Memory B cell (primary cell): Measurements from ENCODE around the gene GANAB.
A peak's percentile ranks its signal among the peaks of the same experiment; 100 is the strongest.
"Not testable (repeated sequence)": the region's sequence is repeated elsewhere in the genome, so short reads cannot be mapped to it uniquely, and the experiment has no call there.

ENCODE experiments used
- ATAC-seq: fragments of 150-1000 bp; cut with Tn5 transposase; 2 replicates; pipeline ENCODE4 v1.10.0; 2021; ENCODE audit warnings: low read depth, mild to moderate bottlenecking, moderate library complexity
- DNase-seq, 2 donors: peaks; one replicate each; pipeline ENCODE4 v3.0.0; 2022; ENCODE audit warnings: low spot score in 2 of 2
- H3K27ac Mint-ChIP-seq: one replicate; pipeline ENCODE4 v1.8.0; 2022; ENCODE audit warnings: mild to moderate bottlenecking, moderate library complexity, mixed read lengths
- H3K27me3 Mint-ChIP-seq: one replicate; pipeline ENCODE4 v1.8.0; 2022; ENCODE audit warnings: mixed read lengths
- H3K36me3 Mint-ChIP-seq: one replicate; pipeline ENCODE4 v1.8.0; 2022; ENCODE audit warnings: mild to moderate bottlenecking, mixed read lengths
- H3K4me1 Mint-ChIP-seq: one replicate; pipeline ENCODE4 v1.8.0; 2022; ENCODE audit warnings: mixed read lengths
- H3K4me3 Mint-ChIP-seq: one replicate; pipeline ENCODE4 v1.8.0; 2022; ENCODE audit warnings: mild to moderate bottlenecking, moderate library complexity, mixed read lengths
- H3K9me3 Mint-ChIP-seq: one replicate; pipeline ENCODE4 v1.8.0; 2022; ENCODE audit warnings: mixed read lengths

GANAB gene

DNA sequence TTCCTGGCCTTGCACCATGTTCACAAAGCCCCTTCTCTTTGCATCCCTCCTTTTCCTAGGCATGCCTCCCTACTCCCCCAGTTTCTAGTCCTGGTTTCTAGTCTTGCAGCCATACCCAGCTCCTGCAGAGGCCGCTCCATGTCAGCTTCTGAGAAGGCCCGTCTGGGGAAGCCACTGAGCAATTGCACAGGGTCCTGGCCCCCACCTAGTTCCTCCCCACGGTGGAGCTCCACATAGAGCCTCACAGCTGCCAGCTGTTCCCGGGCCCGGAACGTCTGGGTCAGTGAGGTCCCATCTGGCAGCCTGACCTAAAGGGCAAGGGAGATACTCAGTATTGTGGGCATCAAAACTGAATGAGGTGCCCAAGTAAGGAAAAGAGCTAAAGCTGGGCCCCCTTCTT is 30.3 kb upstream of the GANAB start:
- Mint-ChIP-seq H3K36me3 (peaks cover 11% of the 10 kb centered on the region), H3K27me3 (no peaks in the 10 kb centered on the region), H3K4me3 (no peak overlapping the region), H3K9me3 (no peaks in the 10 kb centered on the region), H3K4me1 (peaks cover 30% of the 10 kb centered on the region), H3K27ac (peak overlapping the region; percentile 97)
- DNase-seq (no peak), ATAC-seq (no peak)

DNA sequence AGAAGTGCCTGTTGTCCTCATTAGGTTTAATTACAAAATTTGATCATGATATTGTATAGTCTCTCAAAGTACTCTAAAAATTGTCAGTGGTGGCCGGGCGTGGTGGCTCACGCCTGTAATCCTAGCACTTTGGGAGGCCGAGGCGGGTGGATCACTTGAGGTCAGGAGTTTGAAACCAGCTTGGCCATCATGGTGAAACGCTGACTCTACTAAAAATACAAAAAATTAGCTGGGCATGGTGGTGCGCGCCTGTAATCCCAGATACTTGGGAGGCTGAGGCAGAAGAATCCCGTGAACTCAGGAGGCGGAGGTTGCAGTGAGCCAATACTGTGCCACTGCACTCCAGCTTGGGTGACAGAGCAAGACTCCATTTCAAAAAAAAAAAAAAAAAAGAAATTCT is 29.0 kb upstream of the GANAB start:
- not testable (repeated sequence) for H3K27ac Mint-ChIP-seq, DNase-seq, H3K9me3 Mint-ChIP-seq, H3K4me3 Mint-ChIP-seq, H3K27me3 Mint-ChIP-seq, ATAC-seq
- Mint-ChIP-seq H3K36me3 (peaks cover 11% of the 10 kb centered on the region), H3K4me1 (peaks cover 24% of the 10 kb centered on the region)

DNA sequence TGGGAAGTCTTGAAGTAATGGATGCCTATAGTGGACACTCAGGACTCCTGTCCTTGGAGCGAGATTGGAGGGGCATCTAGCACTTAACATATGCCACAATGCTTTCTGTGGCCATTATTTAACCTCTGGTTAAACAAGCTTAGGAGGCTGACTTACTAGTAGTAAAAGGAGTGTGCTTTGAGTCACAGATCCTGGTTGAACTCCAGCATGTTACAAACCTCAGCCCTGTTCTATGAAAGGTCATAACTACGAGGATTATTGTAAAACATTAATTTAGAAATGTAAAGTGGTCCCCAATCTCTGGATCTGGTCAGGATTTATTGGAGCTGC is 26.7 kb upstream of the GANAB start:
- Mint-ChIP-seq H3K27me3 (no peaks in the 10 kb centered on the region), H3K4me1 (peaks cover 23% of the 10 kb centered on the region), H3K4me3 (peak overlapping the region; percentile 98), H3K27ac (peak overlapping the region; percentile 92), H3K36me3 (peaks cover 11% of the 10 kb centered on the region), H3K9me3 (no peaks in the 10 kb centered on the region)
- no peak for DNase-seq
- ATAC-seq = no peak

DNA sequence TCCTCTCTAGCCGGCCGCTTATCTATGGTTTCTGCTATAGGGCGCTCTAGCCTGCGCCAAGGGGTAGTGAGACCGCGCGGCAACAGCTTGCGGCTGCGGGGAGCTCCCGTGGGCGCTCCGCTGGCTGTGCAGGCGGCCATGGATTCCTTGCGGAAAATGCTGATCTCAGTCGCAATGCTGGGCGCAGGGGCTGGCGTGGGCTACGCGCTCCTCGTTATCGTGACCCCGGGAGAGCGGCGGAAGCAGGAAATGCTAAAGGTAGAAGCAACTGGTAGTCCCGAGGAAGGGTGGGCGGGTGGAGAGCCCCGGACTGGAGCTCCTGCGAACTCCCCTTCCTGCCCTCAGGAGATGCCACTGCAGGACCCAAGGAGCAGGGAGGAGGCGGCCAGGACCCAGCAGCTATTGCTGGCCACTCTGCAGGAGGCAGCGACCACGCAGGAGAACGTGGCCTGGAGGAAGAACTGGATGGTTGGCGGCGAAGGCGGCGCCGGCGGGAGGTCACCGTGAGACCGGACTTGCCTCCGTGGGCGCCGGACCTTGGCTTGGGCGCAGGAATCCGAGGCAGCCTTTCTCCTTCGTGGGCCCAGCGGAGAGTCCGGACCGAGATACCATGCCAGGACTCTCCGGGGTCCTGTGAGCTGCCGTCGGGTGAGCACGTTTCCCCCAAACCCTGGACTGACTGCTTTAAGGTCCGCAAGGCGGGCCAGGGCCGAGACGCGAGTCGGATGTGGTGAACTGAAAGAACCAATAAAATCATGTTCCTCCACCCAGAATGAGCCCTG is 25.4 kb upstream of the GANAB start, which contains the start of the genes LBHD1 and UQCC3:
Gene LBHD1, minus strand, starts transcription at position 660 of the 782 bp plus-strand sequence. CDS start 2,236 bp downstream, outside the sequence.
Gene UQCC3, plus strand, starts transcription at position 66 of the 782 bp plus-strand sequence. Its CDS starts 73 bp downstream, at position 139.
- H3K27ac Mint-ChIP-seq = peak within 1 kb of the TSS; percentile 92

DNA sequence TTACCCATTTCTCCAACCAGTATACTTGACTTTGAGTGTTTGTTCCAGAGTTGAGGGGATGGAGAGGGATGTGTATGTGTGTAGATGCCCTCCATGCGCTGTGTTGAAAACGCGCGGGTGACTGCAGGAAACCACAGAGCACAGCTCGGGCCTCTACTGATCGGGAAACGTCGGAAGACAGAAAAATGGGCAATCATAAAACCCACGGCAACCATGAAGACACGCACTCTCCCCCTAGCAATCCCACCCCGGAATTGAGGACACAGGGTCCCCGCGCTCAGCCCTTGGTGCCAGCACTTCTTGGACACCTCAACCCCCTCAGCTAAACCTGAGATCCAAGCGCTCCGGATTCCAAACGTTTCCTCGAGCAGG is 24.8 kb upstream of the GANAB start:
- H3K9me3 Mint-ChIP-seq = no peaks in the 10 kb centered on the region
- DNase-seq (no peak), ATAC-seq (peak; percentile 14)
- H3K27me3 Mint-ChIP-seq = no peaks in the 10 kb centered on the region
- peak overlapping the region; percentile 92 for H3K27ac Mint-ChIP-seq
- H3K4me1 Mint-ChIP-seq = peaks cover 20% of the 10 kb centered on the region
- peak overlapping the region; percentile 98 for H3K4me3 Mint-ChIP-seq
- peaks cover 3% of the 10 kb centered on the region for H3K36me3 Mint-ChIP-seq

More for the DNA sequence above, 25.4 kb upstream of the GANAB start, which contains the start of the genes LBHD1 and UQCC3:
- H3K4me3 Mint-ChIP-seq = peak within 1 kb of the TSS; percentile 98
- no peaks in the 10 kb centered on the region for H3K9me3 Mint-ChIP-seq
- no peaks in the 10 kb centered on the region for H3K27me3 Mint-ChIP-seq
- ATAC-seq (peak; percentile 79), DNase-seq (peak; percentile 57 to 76)
- peaks cover 16% of the 10 kb centered on the region for H3K4me1 Mint-ChIP-seq
- peaks cover 4% of the 10 kb centered on the region for H3K36me3 Mint-ChIP-seq

DNA sequence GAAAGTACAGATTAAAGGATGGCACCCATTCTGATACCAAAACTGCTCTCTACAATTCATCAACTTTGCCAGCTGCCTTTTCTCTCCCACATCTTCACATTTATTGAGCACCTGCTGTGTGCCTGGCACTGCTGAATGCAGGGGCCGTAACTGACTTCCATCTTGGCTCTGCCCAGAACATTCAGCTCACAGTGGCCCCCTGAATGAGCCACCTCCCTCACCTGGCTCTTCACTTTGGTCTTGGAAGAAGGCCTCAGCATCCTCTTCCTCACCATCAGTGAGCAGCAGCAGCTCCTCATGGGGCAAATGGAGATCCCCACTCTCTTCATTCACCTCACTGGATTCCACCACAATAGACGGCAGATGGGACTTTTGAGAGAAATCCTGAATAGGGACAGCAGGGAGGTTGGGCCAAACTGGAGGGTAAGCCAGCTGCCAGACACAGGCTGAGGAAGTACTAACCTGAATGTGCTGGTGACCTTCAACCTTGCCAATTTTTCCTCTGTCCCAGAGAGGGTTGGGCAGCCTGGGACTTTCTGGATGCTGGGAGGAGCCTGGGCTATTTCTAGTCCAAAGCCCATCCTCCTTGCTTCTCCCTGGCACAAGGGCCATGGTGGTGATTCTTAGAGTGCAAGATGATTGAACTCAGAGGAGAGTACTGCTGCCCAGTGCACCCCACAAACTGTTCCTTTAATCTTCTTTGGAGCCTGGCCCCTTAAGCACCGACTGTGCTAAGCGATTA is 23.2 kb upstream of the GANAB start:
- no peaks in the 10 kb centered on the region for H3K36me3 Mint-ChIP-seq
- ATAC-seq (no peak), DNase-seq (no peak)
- peaks cover 17% of the 10 kb centered on the region for H3K4me1 Mint-ChIP-seq
- H3K4me3 Mint-ChIP-seq = no peak overlapping the region
- H3K27ac Mint-ChIP-seq = no peak overlapping the region
- no peaks in the 10 kb centered on the region for H3K9me3 Mint-ChIP-seq
- no peaks in the 10 kb centered on the region for H3K27me3 Mint-ChIP-seq

DNA sequence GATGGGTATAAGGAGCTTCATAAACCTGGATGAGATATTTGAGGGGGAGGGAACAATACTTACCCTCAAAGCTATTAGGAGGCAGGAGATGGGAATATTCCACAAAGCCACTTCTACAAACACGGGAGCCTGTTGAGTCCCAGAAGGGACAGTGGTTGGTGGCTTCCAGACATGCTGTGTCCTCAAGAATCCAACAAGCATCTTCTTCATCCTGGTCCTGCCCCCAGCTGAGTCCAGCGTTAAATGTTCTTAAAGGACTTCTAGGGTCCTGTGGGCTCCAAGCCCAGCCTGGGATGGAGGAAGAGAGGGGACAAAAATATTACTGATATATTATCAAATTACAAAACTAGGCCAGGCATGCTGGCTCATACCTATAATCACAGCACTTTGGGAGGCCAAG is 21.0 kb upstream of the GANAB start:
- Mint-ChIP-seq H3K36me3 (peaks cover 2% of the 10 kb centered on the region), H3K4me1 (peaks cover 21% of the 10 kb centered on the region)

DNA sequence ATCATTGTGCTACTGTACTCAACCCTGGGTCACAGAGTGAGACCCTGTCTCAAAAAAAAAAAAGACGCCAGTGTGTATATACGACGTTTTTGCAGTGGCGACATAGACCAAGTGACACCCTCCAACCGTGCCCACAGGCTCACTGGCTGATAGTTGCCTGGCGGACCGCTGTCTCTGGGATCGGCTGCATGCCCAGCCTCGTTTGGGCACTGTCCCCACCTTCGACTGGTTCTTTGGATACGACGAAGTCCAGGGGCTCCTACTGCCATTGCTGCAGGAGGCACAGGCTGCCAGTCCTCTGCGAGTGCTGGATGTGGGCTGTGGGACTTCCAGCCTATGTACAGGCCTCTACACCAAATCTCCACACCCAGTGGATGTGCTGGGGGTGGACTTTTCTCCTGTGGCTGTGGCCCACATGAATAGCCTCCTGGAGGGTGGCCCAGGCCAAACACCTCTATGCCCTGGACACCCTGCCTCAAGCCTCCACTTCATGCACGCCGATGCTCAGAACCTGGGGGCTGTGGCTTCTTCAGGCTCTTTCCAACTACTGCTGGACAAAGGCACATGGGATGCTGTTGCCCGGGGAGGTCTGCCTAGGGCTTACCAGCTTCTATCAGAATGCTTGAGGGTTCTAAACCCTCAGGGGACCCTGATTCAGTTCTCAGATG is 20.0 kb upstream of the GANAB start:
- H3K4me3 Mint-ChIP-seq = peak overlapping the region; percentile 91
- H3K27me3 Mint-ChIP-seq = no peaks in the 10 kb centered on the region
- H3K4me1 Mint-ChIP-seq = peaks cover 18% of the 10 kb centered on the region
- no peak for ATAC-seq
- DNase-seq = no peak
- H3K27ac Mint-ChIP-seq = peak overlapping the region; percentile 90
- peaks cover 2% of the 10 kb centered on the region for H3K36me3 Mint-ChIP-seq
- H3K9me3 Mint-ChIP-seq = no peaks in the 10 kb centered on the region

More for the DNA sequence above, 21.0 kb upstream of the GANAB start:
- ATAC-seq (no peak), DNase-seq (no peak)
- Mint-ChIP-seq H3K9me3 (no peaks in the 10 kb centered on the region), H3K4me3 (peak overlapping the region; percentile 21), H3K27me3 (no peaks in the 10 kb centered on the region), H3K27ac (peak overlapping the region; percentile 90)

DNA sequence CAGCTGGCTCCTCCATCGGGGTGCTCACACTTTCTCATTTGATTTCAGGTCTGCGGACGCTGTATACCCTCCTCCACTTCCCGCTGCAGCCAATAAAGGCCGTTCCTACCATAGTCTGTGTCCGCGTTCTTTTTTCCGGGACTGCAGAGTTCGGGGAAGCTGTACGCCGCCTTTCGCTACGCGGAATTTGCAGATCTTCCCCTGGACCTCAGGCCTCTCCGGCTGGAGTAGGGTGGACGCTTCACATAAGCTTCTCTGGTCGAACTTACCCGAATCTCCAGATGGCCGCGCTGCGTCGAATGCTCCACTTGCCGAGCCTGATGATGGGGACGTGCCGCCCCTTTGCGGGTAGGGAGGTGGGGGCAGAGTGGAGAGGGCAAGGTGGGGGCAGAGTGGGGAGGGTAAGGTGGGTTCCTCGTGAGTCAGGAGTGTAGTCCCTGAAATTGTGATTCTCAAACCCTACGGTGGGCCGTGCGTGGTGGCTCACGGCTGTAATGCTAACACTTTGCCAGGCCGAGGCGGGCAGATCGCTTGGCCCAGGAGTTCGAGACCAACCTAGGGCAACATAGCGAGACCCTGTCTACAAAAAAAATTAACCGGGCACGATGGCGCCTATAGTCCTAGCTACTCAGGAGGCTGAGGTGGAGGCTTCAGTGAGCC is 19.3 kb upstream of the GANAB start:
- peak; percentile 26 for ATAC-seq
- peaks cover 2% of the 10 kb centered on the region for H3K36me3 Mint-ChIP-seq

DNA sequence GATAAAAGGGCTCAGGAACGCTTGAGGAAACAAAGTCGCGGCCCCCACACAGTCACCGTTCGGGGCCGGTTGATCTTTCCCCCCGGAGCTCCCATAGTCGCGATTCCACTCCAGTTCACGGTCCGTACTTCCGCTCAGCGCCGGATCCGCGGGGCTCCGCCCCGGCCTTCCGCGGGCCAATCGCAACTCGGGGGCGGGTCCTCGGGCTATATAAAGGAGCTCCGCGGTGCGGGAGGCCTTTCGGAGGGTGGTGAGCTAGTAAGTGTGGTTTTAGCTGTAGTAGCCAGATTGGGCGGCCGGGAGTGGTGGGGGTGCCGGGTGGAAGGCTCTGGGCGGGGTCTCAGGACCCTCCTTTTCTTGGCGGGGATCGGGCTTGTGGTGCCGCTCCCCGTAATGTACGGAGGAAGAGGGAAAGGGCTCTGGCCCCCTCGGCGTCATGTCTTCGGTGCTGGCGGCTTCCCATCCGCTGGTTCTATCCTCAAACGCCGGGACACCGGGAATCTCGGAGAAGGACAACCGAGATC is 18.7 kb upstream of the GANAB start, which contains the start of the genes C11orf98 and CSKMT:
Gene C11orf98, minus strand, starts transcription at position 136 of the 524 bp plus-strand sequence. Its CDS starts 41 bp downstream, at position 95.
Gene CSKMT, plus strand, starts transcription at position 238 of the 524 bp plus-strand sequence. CDS start 568 bp downstream, outside the sequence.
- H3K9me3 Mint-ChIP-seq = no peaks in the 10 kb centered on the region
- H3K27me3 Mint-ChIP-seq = no peaks in the 10 kb centered on the region
- DNase-seq = peak; percentile 96 to 97
- peak within 1 kb of the TSS; percentile 90 for H3K27ac Mint-ChIP-seq
- ATAC-seq = peak; percentile 94
- peaks cover 2% of the 10 kb centered on the region for H3K36me3 Mint-ChIP-seq
- peaks cover 18% of the 10 kb centered on the region for H3K4me1 Mint-ChIP-seq
- peak within 1 kb of the TSS; percentile 91 for H3K4me3 Mint-ChIP-seq

More for the DNA sequence above, 19.3 kb upstream of the GANAB start:
- Mint-ChIP-seq H3K4me3 (peak overlapping the region; percentile 91), H3K9me3 (no peaks in the 10 kb centered on the region), H3K4me1 (peaks cover 18% of the 10 kb centered on the region), H3K27me3 (no peaks in the 10 kb centered on the region), H3K27ac (peak overlapping the region; percentile 90)
- peak in 1 of 2 donors; percentile 47 for DNase-seq

DNA sequence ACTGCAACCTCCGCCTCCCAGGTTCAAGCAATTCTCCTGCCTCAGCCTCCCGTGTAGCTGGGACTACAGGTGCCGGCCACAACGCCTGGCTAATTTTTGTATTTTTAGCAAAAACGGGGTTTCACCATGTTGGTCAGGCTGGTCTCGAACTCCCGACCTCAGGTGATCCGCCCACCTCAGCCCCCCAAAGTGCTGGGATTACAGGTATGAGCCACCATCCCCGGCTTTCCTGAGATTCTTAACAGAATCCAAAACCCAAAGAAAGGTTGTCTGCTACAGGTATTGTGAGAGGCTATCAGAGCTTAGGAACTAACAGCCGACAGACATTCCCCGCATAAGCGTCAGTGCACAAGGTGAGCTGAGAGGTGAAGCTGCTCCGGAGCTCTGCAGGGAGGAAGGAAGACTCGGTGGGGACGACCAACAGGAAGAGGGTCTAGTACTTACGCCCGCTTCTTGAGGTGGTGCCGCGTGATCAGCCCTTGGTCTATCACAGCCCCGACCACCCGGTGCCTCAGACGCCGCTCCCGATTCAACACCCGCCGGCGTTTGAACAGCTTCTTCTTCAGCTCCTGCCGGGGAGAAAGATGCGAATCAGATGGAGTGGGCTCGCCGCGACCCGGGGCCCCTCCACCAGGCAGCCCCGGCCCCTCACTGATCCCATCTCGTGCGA is 18.1 kb upstream of the GANAB start:
- Mint-ChIP-seq H3K36me3 (peaks cover 2% of the 10 kb centered on the region), H3K4me1 (peaks cover 18% of the 10 kb centered on the region), H3K9me3 (no peaks in the 10 kb centered on the region), H3K4me3 (peak overlapping the region; percentile 91), H3K27ac (peak overlapping the region; percentile 90), H3K27me3 (no peaks in the 10 kb centered on the region)
- ATAC-seq (peak; percentile 43), DNase-seq (peak in 1 of 2 donors; percentile 46)

DNA sequence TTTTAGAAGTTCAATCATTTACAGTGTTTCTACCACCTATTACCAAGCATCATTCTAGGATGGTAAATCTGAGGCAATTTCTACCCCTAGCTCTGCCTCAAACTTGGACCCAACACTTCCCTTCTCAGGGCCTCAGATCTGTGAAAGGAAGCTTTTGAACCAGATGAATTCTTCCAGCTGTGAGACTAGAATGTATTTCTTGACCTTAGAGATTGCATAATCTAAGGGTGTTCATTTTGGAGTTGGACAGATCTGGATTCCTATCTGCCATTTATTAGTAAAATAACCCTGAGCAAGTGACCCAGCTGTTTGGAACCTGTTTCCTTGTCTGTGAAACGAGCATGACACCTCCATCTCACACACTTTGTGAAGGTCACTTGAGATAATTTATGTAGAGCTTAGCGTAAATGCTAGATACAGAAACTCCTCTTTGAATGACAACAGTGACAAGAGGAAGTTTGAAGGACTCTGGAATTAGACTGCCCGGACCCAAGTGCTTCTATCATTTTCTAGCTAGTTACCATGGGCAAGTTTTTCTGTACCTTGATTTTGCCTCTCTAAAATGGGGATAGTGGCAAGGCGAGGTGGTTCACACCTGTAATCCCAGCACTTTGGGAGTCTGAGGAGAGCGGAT is 10.5 kb upstream of the GANAB start:
- Mint-ChIP-seq H3K27me3 (no peaks in the 10 kb centered on the region), H3K27ac (no peak overlapping the region), H3K4me1 (peaks cover 9% of the 10 kb centered on the region), H3K9me3 (no peaks in the 10 kb centered on the region), H3K36me3 (no peaks in the 10 kb centered on the region), H3K4me3 (no peak overlapping the region)
- DNase-seq (no peak), ATAC-seq (no peak)
